GM19438 (cell line): Measurements from ENCODE around the gene CUBN.
"Not testable (repeated sequence)": the region's sequence is repeated elsewhere in the genome, so short reads cannot be mapped to it uniquely, and the experiment has no call there.

Experiments
- ATAC-seq: cut with Tn5 transposase; IDR thresholded peaks from one replicate; pipeline ENCODE4 v1.9.1; 2021; ENCODE audit warnings: low read depth; ENCODE audit not compliant: unreplicated experiment

The CUBN gene

DNA sequence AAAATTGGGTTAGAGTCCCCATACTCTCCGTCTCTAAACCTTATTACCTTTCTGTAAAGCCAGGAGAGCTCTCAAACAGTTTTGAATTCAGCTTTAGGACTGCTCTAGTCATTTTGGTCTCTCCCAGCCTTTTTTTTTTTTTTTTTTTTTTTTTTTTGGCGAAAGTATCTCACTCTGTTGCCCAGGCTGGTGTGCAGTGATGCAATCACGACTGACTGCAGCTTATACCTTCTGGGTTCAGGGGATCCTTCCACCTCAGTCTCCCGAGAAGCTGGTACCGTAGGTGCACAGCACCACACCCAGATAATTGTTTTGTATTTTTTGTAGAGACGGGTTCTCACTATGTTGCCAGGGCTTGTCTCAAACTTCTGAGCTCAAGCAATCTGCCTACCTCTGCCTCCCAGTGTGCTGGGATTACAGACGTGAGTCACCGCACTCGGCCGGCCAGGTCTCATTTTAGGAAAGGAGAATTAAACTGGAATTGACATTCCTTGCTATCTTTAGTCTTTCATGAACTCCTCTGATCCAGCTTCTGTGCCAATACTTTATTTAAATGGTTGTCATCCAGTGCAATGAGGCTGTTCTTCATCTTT lies 281.0 kb downstream of the CUBN start:
- ATAC-seq, result no peak

DNA sequence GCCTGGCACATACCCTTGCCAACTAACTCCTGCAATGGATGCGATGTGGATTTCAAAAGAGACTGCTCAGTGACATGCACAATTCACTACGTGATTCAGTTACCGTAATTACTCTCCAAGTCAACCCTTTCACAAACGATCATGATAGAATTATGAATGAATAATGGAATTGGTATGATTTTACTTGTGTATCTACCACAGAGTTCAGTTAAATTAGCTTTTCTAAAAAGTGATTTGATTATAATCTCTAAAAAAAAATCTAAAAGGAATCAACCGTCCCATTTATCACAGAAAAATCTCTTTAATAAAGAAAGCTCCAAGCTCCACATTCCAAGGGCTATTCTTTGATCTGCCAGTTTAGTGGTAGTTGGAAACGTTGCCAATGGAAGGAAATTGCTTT lies 282.0 kb downstream of the CUBN start:
- no peak for ATAC-seq

DNA sequence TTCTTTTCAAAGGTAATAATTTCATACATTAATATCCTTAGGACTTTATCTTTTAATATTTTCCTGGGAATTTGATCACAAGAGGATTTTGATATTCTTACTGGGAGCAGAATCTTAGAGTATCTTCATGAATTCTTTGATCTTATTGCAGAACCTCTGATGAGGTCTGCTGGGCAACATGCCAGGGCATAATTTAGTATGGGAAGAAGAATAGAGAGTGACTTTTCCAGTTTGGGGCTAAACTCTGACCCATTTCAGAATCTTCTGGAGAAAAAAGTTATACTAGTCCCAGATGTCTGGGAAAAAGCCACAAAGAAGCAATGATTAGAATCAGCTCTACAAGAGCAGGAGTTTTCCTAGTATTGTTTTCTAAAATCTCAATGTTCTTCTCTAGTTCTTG lies 284.4 kb downstream of the CUBN start:
- ATAC-seq, result no peak

DNA sequence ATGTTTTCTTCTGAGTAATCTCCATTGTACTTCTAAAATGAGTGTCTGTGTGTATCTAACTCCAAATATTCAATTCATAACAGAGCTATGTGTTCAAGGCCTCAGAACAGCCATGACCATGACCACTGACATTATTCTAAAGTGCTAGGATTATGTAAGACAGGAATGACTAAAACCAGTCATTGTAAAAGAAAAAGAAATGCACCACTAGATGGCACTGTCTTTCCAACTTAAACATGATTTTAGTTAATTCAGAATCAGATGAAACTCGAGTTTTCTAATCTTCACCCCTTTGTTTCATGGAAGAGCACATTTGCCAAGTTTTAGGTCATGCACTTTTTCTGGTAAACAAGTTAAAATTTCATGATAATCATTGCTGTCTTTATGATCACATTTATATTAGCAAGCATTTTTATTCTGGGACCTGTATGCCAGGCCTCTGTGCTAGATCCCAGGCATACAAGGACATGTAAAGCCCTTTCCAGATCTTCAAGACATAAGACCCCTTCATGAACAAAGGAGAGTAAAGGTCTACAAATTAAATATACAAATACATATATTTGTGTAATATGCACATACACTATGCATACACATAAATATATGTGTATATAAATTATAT lies 286.2 kb downstream of the CUBN start:
- ATAC-seq, result no peak

DNA sequence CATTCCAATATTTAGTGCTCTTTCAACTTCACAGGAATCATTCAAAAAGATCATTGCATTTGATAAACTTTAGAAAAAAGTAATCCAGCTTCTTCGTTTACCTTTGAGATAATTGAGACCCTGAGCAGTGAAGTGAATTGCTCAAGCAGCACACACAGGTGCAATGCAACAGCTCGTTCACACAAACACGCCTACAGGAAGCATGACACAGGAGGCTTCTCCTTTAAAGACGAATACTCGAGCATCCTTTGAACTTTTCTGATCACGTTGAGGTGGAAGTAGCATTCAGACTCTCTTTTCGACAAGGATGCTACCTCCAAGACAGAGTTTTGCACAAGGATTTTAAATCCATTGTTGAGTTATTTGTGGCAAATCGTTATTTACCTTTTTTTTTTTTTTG lies 294.4 kb downstream of the CUBN start:
- no peak for ATAC-seq

DNA sequence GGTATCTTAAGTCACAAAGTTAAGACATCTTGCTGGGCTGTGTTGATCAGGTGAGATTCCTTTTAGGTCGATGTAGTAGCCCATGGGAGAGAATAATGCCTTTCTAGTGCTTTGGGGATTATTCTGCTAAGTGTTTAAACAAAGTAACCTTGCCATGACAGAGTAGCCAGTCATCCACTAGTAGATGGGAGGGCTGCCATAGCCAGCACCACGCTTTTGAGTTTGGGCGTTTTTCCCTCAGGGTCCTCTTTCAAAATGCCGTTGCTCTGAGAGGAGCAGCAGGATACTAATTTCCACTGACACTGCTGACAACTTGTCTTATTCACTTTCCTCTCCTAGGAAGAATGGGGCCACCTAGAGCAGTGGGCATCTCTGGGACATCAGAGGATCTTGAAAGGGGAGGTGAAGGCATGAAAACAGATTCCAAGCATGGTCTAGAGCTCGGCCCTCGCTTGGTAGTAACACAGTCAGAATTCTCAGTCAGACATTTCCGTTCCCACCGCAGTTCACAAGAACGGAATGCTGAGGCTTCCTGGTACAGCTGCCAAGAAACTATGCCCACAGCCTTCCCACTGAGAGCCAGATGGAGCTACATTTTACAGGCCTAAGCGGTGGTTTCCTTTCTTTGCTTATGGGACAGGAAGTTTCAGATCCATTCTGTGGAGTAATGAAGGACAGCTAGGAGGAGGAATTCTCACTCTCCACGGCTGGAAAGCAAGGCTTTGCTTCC lies 297.1 kb downstream of the CUBN start:
- no peak for ATAC-seq

DNA sequence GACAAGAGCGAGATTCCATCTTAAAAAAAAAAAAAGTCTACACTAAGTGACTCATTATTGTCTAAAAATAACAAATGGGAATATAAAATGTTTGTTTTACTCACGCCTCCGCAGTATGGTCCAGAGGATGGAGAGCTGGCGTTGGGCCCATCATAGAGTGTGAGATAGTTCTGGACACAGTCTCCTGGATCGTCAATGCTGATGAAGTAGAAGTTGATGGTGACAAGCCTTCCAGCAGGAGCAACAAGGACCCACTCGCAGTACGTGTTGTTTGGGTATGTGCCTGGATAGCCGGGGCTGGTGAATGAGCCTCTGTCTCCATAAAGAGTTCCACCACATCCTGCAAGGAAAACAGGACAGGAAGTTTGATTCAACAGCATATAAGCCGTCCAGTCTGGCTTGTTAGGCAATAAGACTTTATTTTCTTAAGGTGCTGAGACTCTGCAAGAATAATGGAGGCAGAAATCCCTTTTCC lies 300.9 kb downstream of the CUBN start:
- no peak for ATAC-seq

DNA sequence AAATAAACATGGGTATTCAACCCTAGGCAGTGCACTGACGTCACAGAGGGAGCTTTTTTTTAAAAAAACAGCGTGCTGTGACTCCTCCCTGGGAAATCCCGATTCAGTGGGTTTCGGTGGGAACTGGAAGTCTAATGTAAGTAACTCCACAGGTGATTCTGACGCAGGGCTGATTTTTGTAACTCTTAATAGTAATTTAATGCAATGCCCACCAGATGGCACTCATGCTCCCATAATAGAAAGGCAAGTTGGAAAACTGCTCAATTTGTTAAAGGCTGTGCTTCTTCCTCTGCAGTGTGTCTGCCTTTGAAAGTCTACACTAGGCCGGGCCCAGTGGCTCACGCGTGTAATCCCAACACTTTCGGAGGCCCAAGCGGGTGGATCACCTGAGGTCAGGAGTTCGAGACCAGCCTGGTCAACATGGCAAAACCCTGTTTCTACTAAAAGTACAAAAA lies 301.5 kb downstream of the CUBN start:
- ATAC-seq, result no peak

DNA sequence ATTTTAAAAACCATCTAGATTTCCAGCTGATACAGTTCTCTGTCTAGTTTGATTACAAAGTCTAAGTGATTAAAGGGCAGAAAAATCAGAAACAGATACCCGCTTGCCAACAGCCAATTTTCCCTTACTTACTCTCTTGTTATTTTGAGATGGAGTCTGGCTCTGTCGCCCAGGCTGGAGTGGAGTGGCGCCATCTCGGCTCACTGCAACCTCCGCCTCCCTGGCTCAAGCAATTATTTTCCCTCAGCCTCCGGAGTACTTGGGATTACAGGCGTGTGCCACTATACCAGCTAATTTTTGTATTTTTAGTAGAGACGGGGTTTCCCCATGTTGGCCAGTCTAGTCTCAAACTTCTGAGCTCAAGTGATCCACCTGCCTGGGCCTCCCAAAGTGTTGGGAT lies 302.1 kb downstream of the CUBN start:
- not testable (repeated sequence) for ATAC-seq

DNA sequence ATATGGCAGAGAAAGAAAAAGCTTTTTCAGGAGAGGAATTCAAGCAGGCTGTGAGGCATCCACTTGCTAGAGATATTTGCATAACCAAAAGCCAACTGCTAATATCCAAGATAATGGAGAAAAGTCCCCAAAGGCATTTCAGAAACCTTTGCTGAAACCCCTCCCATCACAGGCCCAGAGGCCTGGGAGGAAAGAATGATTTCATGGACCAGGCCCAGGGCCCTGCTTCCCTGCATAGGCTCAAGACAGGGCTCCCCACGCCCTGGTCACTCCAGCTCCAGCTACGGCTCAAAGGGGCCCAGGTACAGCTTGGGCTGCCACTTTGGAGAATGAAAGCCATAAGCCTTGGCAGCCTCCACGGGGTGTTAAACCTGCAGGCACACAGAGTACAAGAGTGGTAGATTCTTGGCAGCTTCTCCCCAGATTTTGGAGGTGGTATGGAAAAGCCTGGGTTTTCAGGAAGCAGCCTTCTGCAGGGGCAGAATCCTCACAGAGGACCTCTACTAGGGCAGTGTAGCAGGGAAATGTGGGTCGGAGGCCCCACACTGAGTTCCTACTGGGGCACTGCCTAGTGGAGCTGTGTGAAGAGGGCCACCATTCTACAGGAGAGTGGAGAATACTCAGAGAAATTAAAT lies 306.8 kb downstream of the CUBN start:
- ATAC-seq, result no peak

DNA sequence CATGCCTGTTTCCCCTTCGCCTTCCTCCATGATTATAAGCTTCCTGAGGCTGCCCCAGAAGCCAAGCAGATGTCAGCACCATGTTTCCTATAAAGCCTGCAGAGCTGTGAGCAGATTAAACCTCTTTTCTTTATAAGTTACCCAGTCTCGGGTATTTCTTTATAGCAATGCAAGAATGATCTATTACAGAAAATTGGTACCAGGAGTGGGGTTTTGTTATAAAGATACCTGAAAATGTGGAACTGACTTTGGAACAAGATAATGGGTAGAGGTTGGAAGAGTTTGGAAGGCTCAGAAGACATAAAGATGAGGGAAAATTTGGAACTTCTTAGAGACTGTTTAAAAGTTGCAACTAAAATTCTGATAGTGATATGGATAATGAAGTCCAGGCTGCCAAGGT lies 307.6 kb downstream of the CUBN start:
- ATAC-seq, result no peak

DNA sequence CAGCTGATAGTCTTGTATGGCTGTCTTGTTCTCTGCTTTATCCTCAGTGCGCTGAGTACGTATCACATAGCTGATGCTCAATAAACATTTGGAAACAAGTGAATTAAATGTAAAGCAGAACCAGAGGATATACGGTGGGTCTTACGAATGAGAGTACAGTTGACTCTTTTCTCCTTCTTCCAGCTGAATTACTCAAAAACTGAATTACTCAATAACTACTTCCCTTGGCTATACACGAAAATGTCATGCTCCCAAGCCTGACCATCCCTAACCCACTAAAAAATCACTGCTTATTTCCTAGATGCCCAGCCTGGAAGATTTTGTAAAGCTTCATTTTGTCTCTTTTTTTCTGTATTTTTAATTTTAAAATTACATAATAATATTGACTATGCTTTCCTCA lies 309.2 kb downstream of the CUBN start:
- no peak for ATAC-seq

DNA sequence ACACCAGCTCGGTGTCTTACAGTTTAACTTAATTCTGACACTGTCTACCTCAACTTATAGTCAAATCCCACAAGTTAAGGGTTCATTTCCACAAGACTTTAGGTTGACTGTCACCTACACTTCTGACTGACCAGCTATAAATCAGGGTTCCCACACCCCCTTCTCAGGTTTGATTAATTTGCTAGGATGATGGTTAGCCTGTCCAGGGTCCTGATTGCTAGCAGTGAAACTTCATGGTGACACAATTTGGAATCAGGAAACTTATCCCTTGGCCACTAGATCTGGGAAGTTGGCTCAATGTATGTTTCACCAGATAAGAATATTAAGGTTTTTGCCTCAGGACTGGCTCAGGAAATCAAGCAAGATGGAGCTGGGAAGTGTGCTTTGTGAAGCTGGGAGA lies 309.6 kb downstream of the CUBN start:
- no peak for ATAC-seq

DNA sequence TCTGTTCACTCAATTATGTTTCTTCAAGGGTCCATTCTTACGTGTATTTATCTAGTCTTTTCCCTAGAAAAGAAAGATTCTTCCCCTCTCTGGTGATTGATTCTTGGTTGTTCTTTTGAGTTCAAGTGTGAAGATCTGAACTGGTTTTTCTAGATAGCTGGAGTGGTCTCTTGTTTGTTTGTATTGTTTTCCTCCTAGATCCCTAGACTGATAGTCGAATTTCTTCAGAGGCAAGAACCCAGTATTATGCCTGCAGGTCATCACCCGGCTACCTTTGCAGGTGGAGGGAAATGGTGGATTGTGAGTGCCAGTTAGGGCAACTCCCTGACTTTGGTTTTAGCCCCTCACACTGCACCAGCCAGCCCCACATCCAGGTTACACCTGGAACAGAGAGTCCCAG lies 310.2 kb downstream of the CUBN start:
- ATAC-seq, result no peak

DNA sequence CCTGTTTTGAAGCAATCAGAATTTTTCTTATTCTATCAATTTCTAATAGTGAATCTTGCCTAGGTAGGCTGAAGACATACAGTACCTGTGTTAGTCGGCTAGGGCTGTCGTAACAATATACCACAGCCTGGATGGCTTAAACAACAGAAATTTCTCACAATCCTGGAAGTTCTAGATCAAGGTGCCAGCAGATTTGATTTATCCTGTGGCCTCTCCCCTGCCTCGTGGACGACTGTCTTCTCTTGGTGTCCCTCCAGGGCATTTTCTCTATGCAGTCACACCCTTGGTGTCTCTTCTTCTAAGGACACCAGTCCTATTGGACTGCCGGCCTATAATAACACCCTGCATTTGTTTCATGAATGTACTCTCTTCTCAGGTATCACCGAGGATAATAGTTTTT lies 310.6 kb downstream of the CUBN start:
- no peak for ATAC-seq

DNA sequence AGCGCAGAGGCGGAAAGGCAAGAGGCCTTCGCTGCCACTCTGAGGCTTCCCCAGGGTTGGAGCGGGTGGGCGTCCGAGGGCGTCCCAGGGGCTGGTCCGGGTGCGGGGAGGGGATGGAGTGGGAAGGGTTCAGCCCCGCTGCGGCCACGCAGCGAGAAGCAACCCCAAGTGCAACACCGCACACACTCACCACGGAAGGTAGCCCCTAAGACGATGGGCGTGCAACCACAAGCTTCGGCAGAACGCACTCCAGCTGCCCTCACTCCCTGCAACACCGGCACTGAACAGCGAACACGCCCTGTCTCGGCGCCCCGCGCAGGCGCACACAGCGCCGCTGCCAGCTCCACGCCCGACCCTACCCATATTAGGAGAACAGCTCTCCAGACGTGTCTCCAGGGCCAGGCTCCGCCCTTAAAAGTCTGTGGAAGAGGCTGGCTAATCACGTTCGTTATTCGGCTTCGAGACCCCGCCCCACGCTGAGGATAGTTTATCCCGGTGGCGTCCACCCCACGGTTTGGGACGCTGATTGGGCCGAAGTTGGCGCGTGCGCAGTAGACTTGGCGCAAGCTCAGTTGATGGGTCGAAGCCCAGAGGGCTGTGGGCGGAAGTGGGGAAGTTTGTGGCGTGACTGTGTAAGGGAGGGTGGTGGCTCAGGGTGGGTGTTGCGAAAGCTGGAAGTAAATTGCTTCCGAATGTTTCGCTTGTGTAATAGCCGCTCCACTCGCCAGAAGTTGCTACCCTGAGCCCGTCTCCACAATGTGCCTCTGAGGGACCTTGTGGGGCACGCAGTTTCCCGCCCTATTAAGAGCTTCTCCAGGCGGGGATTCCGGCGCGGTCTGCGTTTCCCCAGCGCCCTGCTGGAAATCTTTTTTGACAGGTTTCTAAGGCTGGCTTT lies 312.2 kb downstream of the CUBN start, which contains the start of gene RSU1:
TSS of gene RSU1 (minus strand) at position 300 of the 895 bp plus-strand sequence. CDS start 343 bp downstream, outside the sequence.
- peak; percentile 98 for ATAC-seq

DNA sequence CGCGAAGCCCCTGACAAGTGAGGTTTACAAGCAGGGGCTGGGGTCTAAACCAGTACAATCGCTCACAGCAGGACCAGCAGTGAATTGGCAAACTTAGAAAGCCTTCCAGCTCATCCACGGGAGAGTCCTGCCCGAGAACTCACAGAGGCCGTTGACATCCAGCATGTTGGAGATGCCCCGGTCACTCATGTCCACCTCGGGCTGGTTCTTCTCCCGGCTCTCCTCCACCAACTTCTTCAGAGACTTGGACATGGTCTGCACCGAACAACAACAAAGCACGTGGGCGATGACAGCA lies 312.8 kb downstream of the CUBN start:
- ATAC-seq, result no peak

DNA sequence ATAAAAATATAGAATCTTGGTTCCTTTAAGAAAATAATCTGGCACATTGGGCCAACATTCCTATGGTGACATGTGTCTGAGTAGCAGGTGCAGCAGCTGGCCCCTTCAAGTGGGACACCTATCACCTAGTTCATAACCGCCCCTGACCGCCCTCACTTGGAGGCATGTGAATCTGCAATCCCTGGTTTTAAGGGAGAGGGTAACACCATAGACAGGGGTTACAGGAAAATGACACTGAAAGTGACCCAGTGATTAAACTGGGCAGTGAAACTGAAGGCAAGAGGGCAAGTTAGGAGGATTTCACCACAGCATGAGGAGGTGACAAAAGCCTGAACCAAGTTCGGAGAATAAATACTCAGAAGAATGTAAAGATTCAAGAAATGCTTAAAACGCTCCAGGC lies 313.4 kb downstream of the CUBN start:
- ATAC-seq, result no peak

DNA sequence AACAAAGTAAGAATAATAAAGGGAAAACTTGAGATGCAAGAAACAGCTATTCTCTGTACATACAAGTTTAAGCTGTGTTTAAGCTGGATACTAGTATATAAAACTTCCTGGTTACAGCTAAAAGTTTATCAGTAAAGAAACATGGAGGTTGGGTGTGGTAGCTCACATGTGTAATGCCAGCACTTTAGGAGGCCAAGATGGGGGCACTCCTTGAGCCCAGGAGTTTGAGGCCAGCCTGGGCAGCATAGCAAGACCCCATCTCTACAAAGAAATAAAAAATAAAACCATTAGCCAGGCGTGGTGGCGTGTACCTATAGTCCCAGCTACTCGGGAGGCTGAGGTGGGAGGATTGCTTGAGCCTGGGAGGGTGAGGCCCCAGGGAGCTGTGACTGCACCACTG lies 315.6 kb downstream of the CUBN start:
- ATAC-seq, result no peak

DNA sequence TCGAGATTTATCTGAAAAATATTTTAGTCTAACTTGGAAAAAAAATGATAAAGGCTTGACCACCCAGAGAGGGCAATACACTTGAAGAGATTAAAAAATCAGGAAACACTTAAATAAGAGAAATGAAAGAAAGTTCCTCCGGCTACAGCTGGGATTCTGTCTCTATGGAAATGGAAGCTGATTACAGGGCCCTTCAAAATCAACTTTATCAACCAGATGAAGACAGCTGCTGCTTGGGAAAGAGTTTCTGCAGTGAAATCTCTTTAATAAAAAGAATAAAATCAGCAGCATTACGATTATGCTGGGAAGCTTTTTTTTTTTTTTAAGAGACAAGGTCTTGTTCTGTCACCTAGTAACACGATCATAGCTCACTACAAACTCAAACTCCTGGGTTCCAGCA lies 316.9 kb downstream of the CUBN start:
- no peak for ATAC-seq

DNA sequence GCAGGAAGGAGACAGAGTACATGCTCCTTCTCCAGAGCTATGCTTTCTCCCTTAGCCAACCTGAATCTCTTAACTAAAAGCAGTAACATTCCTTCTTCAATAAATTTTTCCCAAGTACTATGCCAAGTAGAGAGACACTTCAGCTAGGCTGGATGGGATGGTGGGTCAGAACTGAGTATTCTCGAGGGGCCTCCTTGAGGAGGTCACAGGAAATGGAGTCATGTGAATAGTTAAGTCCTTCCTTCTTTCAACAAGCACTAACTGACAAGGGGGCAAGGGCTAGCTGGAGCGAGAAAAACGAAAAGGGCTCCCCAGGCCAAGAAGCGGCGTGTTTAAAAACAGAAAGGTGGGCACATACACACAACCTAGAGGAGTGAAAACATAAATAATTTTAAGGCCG lies 317.8 kb downstream of the CUBN start:
- ATAC-seq, result no peak
